ENCODE results near the gene PRKAR1B.

DNA sequence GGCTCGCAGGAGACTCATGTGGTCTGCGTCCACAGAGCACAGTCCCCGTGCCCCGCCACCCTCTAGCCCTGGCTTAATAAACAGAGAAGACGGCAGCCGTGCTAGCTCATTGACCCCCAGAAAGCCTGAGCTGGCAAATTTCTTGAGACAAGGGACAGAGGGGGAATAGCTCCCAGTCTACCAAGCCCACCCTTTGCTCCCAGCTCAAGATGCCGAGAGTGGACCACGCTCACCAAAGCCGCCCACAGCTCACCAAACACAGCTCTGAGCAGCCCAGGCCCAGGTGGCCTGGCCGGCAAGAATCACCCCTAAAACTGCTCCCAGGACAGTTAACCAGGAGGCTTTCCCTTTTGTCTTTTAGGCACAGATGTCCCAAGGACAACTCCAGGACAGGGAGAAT lies 212.8 kb downstream of the PRKAR1B start:
- no peak for TF ChIP-seq POLR2A (IDR thresholded peaks at IDR 0.05)
- TF ChIP-seq, protein P1, sequence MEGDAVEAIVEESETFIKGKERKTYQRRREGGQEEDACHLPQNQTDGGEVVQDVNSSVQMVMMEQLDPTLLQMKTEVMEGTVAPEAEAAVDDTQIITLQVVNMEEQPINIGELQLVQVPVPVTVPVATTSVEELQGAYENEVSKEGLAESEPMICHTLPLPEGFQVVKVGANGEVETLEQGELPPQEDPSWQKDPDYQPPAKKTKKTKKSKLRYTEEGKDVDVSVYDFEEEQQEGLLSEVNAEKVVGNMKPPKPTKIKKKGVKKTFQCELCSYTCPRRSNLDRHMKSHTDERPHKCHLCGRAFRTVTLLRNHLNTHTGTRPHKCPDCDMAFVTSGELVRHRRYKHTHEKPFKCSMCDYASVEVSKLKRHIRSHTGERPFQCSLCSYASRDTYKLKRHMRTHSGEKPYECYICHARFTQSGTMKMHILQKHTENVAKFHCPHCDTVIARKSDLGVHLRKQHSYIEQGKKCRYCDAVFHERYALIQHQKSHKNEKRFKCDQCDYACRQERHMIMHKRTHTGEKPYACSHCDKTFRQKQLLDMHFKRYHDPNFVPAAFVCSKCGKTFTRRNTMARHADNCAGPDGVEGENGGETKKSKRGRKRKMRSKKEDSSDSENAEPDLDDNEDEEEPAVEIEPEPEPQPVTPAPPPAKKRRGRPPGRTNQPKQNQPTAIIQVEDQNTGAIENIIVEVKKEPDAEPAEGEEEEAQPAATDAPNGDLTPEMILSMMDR (IDR thresholded peaks at IDR 0.05) = no peak
